ENCODE data around the gene BLVRB. TPM values are rescaled to one million over a fixed set of nuclear protein-coding genes. Genes with fewer than 3 reads are reported as not detected.

The BLVRB gene
- total and polyA plus RNA-seq, 8 donors: 54.3 to 561 (median 252) TPM

- intact Hi-C loops (cut with DNase I; ENCODE audit: low total_unique reads): no loop called here
- Histone ChIP-seq H3K27ac (no peak overlapping the region), H3K4me1 (no peaks in the 10 kb centered on the region), H3K36me3 (no peaks in the 10 kb centered on the region), H3K27me3 (no peaks in the 10 kb centered on the region), H3K9me3 (no peaks in the 10 kb centered on the region), H3K4me3 (no peak overlapping the region)
- WGBS, 5 donors: 83 to 95% (median 90%) methylated on average over 4 of the region's 4 CpGs
- DNase-seq: no peak
- TF ChIP-seq POLR2AphosphoS5 (IDR thresholded peaks at IDR 0.05) (no peak), EP300 (IDR thresholded peaks at IDR 0.05) (no peak), POLR2A (IDR thresholded peaks at IDR 0.05) (no peak), CTCF (IDR thresholded peaks at IDR 0.05) (no peak)
Observed at GRCh38 chr19:40474737-40475136, 9.2 kb upstream of the BLVRB start.

- WGBS, 5 donors: 88 to 93% (median 91%) methylated on average over 13 of the region's 13 CpGs
Observed at GRCh38 chr19:40472516-40472915, 7.0 kb upstream of the BLVRB start.

GRCh38 chr19:40471111-40471510 is 5.6 kb upstream of the BLVRB start:
- no peak for TF ChIP-seq CTCF (IDR thresholded peaks at IDR 0.05)
- TF ChIP-seq POLR2AphosphoS5 (IDR thresholded peaks at IDR 0.05): no peak
- TF ChIP-seq POLR2A (IDR thresholded peaks at IDR 0.05): no peak
- TF ChIP-seq EP300 (IDR thresholded peaks at IDR 0.05): no peak
- no peaks in the 10 kb centered on the region for H3K36me3 ChIP-seq
- H3K27me3 ChIP-seq: peaks cover 0 to 13% (median 4%) of the 10 kb centered on the region in 3 donors
- no peak overlapping the region for H3K27ac ChIP-seq
- no peaks in the 10 kb centered on the region for H3K9me3 ChIP-seq
- no peak overlapping the region for H3K4me3 ChIP-seq
- intact Hi-C loops (cut with DNase I; ENCODE audit: low total_unique reads): no loop called here
- H3K4me1 ChIP-seq: peaks cover 11 to 14% (median 13%) of the 10 kb centered on the region in 4 donors
- WGBS, 5 donors: 91 to 100% (median 96%) methylated on average over 3 of the region's 3 CpGs
- DNase-seq: no peak

More at GRCh38 chr19:40472516-40472915, 7.0 kb upstream of the BLVRB start:
- peaks cover 0 to 2% (median under 1%) of the 10 kb centered on the region in 3 donors for H3K27me3 ChIP-seq
- no peak for DNase-seq
- H3K4me3 ChIP-seq: no peak overlapping the region
- no peaks in the 10 kb centered on the region for H3K36me3 ChIP-seq
- intact Hi-C loops (cut with DNase I; ENCODE audit: low total_unique reads): no loop called here
- no peak for TF ChIP-seq EP300 (IDR thresholded peaks at IDR 0.05)
- no peak for TF ChIP-seq POLR2A (IDR thresholded peaks at IDR 0.05)
- TF ChIP-seq CTCF (IDR thresholded peaks at IDR 0.05): no peak
- peaks cover 0 to 2% (median 1%) of the 10 kb centered on the region in 4 donors for H3K4me1 ChIP-seq
- H3K9me3 ChIP-seq: no peaks in the 10 kb centered on the region
- no peak overlapping the region for H3K27ac ChIP-seq

- Histone ChIP-seq H3K27me3 (peaks cover 0 to 13% (median 4%) of the 10 kb centered on the region in 3 donors), H3K27ac (no peak overlapping the region), H3K4me1 (peaks cover 19 to 29% (median 29%) of the 10 kb centered on the region in 4 donors), H3K36me3 (no peaks in the 10 kb centered on the region), H3K9me3 (no peaks in the 10 kb centered on the region), H3K4me3 (no peak overlapping the region)
- 94 to 95% (median 95%) methylated on average over 6 of the region's 6 CpGs for WGBS, 5 donors
- no peak for DNase-seq
- no peak for TF ChIP-seq POLR2AphosphoS5 (IDR thresholded peaks at IDR 0.05)
- TF ChIP-seq CTCF (IDR thresholded peaks at IDR 0.05): no peak
- no peak for TF ChIP-seq EP300 (IDR thresholded peaks at IDR 0.05)
- no peak for TF ChIP-seq POLR2A (IDR thresholded peaks at IDR 0.05)
- intact Hi-C loops (cut with DNase I; ENCODE audit: low total_unique reads): no loop called here
Observed at GRCh38 chr19:40469011-40469410, 3.5 kb upstream of the BLVRB start.
